CD4-positive, alpha-beta T cell treated with Interferon gamma for 1 hour (primary cell): ENCODE measurements around the gene KRT71.
"Not testable (repeated sequence)": the region's sequence is repeated elsewhere in the genome, so short reads cannot be mapped to it uniquely, and the experiment has no call there.

Source experiments
- DNase-seq: peaks from one replicate; pipeline ENCODE4 v3.0.0-alpha.2; 2020

The KRT71 gene

GRCh38 chr12:52519826-52520662 lies 32.9 kb downstream of the KRT71 start, which contains the start of gene KRT5:
Gene KRT5, minus strand, starts transcription at chr12:52520394. Its CDS starts 98 bp downstream, at chr12:52520296.
- no peak for DNase-seq

- no peak for DNase-seq
Measured at GRCh38 chr12:52519387-52519703, 33.6 kb downstream of the KRT71 start.

DNA sequence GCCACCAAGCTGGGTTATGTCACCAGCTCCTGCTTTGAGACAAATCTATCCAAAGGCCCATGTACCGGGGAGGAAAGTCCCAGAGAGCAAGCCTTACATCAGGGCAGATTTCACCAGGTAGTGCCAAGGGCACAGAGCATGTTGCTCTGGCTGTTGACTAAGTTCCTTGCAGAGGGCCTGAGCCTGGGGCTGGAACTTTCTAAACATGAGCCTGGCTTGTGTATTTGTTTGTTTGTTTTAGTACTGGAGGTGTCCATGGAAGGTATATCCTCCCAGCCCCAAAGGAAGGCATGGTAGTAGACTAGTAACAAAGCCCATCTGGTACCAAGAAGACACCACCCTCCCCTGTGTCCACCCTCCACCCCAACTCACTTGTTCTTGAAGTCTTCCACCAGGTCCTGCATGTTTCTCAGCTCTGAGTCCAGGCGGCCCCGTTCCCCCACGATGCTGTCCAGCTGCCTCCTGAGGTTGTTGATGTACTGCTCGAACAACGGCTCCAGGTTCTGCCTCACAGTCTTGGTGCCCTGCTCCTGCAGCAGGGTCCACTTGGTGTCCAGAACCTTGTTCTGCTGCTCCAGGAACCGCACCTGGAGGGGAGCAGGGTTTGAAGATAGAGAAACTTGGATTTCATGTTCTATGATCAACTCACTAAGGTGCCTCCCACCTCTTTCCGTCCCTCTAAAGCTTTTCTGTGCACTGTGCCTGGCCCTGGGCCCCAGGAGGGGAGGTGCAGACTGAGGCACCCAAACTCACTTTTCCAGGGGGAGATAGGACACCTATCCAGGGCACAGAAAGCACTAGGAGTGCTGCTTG lies 34.2 kb downstream of the KRT71 start:
- no peak for DNase-seq

DNA sequence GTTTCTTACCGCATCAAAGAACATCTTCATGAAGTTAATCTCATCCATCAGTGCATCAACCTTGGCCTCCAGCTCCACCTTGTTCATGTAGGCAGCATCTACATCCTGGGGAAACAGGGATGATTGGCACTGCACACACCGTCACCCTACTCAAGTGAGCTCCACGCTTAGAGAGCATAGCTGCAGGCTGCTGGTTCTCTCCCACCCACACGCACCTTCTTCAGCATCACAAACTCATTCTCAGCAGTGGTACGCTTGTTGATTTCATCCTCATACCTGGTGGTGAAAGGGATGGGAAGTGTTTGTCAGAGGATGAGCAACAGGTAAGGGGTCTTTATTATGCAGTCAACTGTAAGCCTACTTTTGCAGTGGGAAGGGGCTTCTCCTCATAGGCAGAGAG lies 35.1 kb downstream of the KRT71 start:
- DNase-seq, result no peak

- DNase-seq, result no peak
Measured at GRCh38 chr12:52517005-52517835, 35.7 kb downstream of the KRT71 start.

GRCh38 chr12:52515927-52516831 lies 36.8 kb downstream of the KRT71 start:
- DNase-seq, result no peak

DNA sequence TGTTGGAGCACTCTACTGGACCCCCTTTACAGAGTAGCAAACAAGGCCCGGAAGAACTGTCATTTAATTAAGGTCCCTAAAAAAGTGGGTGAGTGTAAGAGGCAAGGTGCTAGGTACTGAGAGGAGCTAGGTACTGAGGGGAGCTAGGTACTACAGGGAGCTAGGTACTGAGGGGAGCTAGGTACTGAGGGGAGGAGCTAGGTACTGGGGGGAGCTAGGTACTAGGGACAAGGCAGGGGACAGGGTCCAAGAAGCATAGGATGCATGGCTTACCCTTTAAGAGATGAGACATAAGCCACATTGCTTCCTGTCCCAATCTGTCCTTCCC lies 37.7 kb downstream of the KRT71 start:
- no peak for DNase-seq

DNA sequence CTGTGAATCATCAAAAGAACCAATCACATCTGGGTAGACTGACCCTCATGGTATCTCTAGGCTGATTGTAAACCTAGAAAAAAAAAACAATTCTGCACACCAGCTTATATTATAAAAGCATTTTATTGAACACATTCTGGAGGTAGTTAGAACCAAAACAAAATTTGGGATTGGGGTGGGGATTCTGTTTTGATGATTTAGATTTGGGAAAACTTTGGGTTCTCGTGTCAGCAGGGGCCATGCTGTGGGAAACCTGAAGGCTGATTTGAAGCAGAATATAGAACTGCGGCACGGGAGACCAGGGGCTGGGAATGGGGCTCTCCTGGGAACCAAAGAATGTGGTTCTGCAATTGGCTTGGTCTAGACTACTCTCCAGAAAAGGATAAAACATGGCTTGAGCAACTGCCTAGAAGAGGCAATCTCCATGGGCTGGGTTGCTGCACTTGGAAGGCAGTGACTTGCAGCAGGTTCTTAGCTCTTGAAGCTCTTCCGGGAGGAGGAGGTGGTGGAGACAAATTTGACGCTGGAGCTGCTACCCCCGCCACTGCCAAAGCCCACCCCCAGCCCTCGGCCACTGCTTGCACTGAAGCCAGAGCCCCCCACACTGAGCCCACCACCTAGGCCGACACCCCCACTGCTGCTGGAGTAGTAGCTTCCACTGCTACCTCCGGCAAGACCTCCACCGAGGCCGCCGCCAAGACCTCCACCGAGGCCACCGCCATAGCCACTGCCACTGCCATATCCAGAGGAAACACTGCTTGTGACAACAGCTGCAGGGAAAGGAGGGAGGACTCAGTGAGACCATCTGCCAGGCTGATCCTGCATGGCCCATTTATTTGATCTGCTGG lies 38.2 kb downstream of the KRT71 start:
- no peak for DNase-seq

GRCh38 chr12:52513736-52514135 lies 39.2 kb downstream of the KRT71 start:
- DNase-seq, result no peak

GRCh38 chr12:52508211-52508610 lies 44.7 kb downstream of the KRT71 start:
- DNase-seq, result no peak

- peak; percentile 11 for DNase-seq
Measured at GRCh38 chr12:52506858-52507715, 45.9 kb downstream of the KRT71 start.

- no peak for DNase-seq
Measured at GRCh38 chr12:52502877-52503276, 50.1 kb downstream of the KRT71 start.

GRCh38 chr12:52501490-52501889 lies 51.5 kb downstream of the KRT71 start:
- DNase-seq, result no peak

DNA sequence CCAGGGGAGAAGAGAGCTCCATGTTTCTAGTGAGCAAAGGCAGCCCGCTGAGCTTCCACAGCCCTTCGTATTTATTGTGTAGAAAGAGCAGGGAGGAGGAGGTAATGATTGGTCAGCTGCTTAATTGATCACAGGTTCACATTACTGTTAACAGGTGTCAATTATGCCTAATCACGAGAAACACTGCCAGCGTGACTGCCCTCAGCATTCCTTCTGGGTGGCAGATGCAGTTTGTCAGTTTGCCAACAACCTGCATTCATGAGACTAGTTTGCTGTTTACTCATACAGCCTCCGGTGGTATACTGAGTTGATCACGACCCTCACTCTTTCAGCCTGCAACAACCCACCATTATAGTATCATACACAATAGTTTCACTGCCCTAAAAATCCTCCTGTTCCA lies 52.4 kb downstream of the KRT71 start:
- DNase-seq, result not testable (repeated sequence)

DNA sequence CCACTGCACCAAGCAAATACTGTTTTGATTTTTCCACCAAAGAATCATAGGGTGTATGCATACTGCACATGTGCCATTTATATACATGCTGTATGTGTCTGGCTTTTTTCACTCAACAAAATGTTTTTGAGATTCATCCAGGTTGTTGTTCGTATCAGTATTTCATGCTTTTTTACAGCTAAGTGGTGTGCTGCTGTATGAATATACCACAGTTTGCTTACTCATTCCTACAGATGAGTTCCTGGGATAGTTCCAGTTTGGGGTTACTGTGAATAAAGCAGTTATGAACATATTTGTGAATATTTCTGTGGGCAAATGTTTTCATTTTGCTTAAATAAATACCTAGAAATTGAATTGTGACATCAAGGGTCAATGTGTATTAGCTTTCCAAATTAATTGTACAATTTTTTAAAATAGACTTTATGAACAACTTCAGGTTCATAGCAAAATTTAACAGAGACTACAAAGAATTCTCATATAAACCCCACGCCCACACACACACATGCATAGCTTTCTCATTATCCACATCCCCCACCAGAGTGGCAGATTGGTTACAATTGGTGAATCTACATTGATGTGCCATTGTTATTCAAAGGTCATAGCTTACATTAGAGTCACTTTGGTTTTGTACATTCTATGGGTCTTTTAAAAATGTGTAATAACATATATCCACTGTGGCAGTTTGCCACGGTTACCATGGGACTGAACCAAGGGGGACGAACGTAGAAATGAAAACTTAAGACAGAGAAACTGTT lies 53.0 kb downstream of the KRT71 start:
- DNase-seq, result no peak

DNA sequence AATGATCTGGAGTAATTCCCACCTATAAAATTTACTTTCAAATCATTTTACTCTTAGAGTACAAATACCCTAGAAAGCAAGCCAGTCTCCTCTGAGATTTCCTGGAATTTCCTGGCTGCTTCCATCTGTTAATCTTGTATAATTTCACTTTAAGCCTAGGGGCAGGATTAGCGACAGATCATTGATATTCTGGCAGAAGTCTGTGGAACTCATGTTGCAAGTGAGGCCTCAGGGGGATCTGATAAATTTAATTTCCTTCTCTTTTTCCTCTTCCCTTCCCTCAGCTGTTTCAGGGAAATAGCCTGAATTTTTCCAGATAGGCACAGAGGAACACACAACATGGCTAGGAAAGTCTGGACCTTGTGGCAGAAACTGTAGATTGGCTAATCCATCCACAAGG lies 54.0 kb downstream of the KRT71 start:
- no peak for DNase-seq

DNA sequence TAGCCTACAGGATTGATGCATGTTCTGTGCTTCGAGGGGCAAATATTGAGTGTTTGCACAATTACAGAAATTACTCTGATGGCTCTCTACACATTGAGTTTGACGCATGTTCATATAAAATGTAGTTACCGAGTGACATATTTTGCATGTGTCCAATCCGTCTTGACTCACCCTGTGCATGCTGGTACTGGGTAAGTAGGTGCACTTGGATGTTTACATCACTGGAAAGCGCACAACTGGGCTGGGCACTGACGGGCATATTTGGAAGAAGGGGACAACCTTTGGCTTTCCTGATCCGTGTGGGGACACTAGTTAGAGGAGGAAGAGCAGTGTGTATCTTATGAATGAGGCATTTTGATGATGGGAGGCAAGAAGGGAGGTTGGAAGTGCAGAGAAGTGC lies 55.0 kb downstream of the KRT71 start:
- no peak for DNase-seq

- DNase-seq, result no peak
Measured at GRCh38 chr12:52496590-52497071, 56.3 kb downstream of the KRT71 start.

DNA sequence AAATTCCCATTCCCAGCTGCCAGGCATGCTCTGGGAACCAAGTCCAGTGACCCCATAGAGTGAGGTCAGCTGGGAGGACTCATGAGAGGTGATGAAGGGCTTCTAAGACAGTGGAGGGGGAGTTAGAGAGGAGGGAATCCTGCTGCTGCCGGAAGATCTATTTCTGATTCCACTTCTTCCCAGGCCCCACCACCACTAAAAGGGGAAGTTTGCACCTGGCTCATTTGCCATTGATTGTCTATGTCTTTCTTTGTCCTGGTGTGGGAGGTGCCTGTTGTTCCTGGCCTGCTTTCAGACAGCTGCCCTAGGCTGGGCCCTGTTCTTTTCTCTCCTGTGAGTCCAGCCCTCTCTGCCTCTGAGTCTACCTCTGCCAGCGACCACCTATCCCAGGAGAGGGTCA lies 56.9 kb downstream of the KRT71 start:
- no peak for DNase-seq
